Measurements from ENCODE around the gene STMND1.

- TF ChIP-seq NFRKB (IDR thresholded peaks at IDR 0.05) (no peak), ELF4 (IDR thresholded peaks at IDR 0.05) (no peak), FOXM1 (IDR thresholded peaks at IDR 0.05; ENCODE audit: borderline replicate concordance) (no peak), SUZ12 (IDR thresholded peaks at IDR 0.05) (no peak), TARDBP (IDR thresholded peaks at IDR 0.05) (no peak), ARNT (IDR thresholded peaks at IDR 0.05) (no peak), SP1 (IDR thresholded peaks at IDR 0.05) (no peak), FOXA1 (IDR thresholded peaks at IDR 0.05) (no peak), LEF1 (IDR thresholded peaks at IDR 0.05; ENCODE audit: borderline replicate concordance) (no peak), BHLHE40 (IDR thresholded peaks at IDR 0.05; ENCODE audit: borderline replicate concordance) (no peak), CTBP1 (IDR thresholded peaks at IDR 0.05; ENCODE audit: borderline replicate concordance) (no peak), L3MBTL2 (conservative IDR thresholded peaks at IDR 0.05) (peak; percentile 53)
Observed at GRCh38 chr6:17102258-17102870, 514 bp downstream of the STMND1 start.

All from HEK293T (cell line).